Liver (tissue), 9 donors: ENCODE results near the gene DGKA. TPM values are rescaled to one million over a fixed set of nuclear protein-coding genes. Genes with fewer than 3 reads are reported as not detected.

Experiments used
- DNase-seq: peaks from one replicate; pipeline ENCODE4 v3.0.0-alpha.2; 2017; ENCODE audit warnings: low spot score
- H3K27ac ChIP-seq, 2 donors: one replicate each; pipeline ENCODE4 v1.7.0; 2013; ENCODE audit warnings: inconsistent platforms in 2 of 2, low read length in 2 of 2, control low read depth in 1 of 2, low read depth in 1 of 2, mild to moderate bottlenecking in 1 of 2
- H3K27me3 ChIP-seq, 4 donors: one replicate each; pipeline versions ENCODE4 v1.6.1 to v1.7.0; 2013; ENCODE audit warnings: low read length in 3 of 4, inconsistent platforms in 1 of 4, mild to moderate bottlenecking in 1 of 4, moderate library complexity in 1 of 4; ENCODE audit not compliant: control insufficient read depth in 4 of 4, insufficient read depth in 4 of 4
- H3K36me3 ChIP-seq, 4 donors: one replicate each; pipeline versions ENCODE4 v1.6.1 to v1.7.0; 2013; ENCODE audit warnings: low read length in 3 of 4, mild to moderate bottlenecking in 3 of 4, low read depth in 1 of 4, moderate library complexity in 1 of 4; ENCODE audit not compliant: control insufficient read depth in 4 of 4, insufficient read depth in 3 of 4
- H3K4me1 ChIP-seq, 4 donors: one replicate each; pipeline versions ENCODE4 v1.6.1 to v1.7.0; 2013; ENCODE audit warnings: low read length in 3 of 4, mild to moderate bottlenecking in 3 of 4, moderate library complexity in 1 of 4; ENCODE audit not compliant: control insufficient read depth in 4 of 4, insufficient read depth in 4 of 4
- H3K4me3 ChIP-seq, 3 donors: one replicate each; pipeline versions ENCODE4 v1.6.1 to v1.7.0; 2013; ENCODE audit warnings: low read length in 3 of 3, control low read depth in 1 of 3, low read depth in 1 of 3, mild to moderate bottlenecking in 1 of 3
- H3K9ac ChIP-seq, 2 donors: one replicate each; pipeline ENCODE4 v1.7.0; 2013; ENCODE audit warnings: low read length in 2 of 2, mild to moderate bottlenecking in 2 of 2, moderate library complexity in 2 of 2, control low read depth in 1 of 2, low read depth in 1 of 2
- H3K9me3 ChIP-seq, 4 donors: one replicate each; pipeline versions ENCODE4 v1.6.1 to v1.7.0; 2013; ENCODE audit warnings: low read length in 3 of 4; ENCODE audit not compliant: control insufficient read depth in 4 of 4
- EGR1 ChIP-seq, 2 donors: IDR thresholded peaks; 2 replicates each; pipeline ENCODE4 v1.6.1; 2016 to 2018; ENCODE audit warnings: antibody characterized with exemption in 2 of 2, low read depth in 2 of 2
- FOXA1 ChIP-seq: IDR thresholded peaks from 2 replicates; pipeline ENCODE4 v1.6.1; 2016; ENCODE audit warnings: antibody characterized with exemption
- FOXA2 ChIP-seq: IDR thresholded peaks from 2 replicates; pipeline ENCODE4 v1.6.1; 2016; ENCODE audit warnings: antibody characterized with exemption
- GABPA ChIP-seq, 2 donors: IDR thresholded peaks in 1 of 2; conservative IDR thresholded peaks in 1 of 2; 2 replicates each; pipeline ENCODE4 v1.6.1; 2016; ENCODE audit warnings: antibody characterized with exemption in 2 of 2, mild to moderate bottlenecking in 1 of 2, moderate library complexity in 1 of 2
- HNF4A ChIP-seq, 2 donors: conservative IDR thresholded peaks; 2 replicates each; pipeline ENCODE4 v1.6.1; 2016; ENCODE audit warnings: antibody characterized with exemption in 2 of 2, mild to moderate bottlenecking in 2 of 2
- HNF4G ChIP-seq: IDR thresholded peaks from 2 replicates; pipeline ENCODE4 v1.6.1; 2016; ENCODE audit warnings: antibody characterized with exemption
- JUND ChIP-seq, 2 donors: IDR thresholded peaks; 2 replicates each; pipeline ENCODE4 v1.6.1; 2016; ENCODE audit warnings: antibody characterized with exemption in 2 of 2
- MAX ChIP-seq: IDR thresholded peaks from 2 replicates; pipeline ENCODE4 v1.6.1; 2016; ENCODE audit warnings: antibody characterized with exemption
- NR2F2 ChIP-seq: IDR thresholded peaks from 2 replicates; pipeline ENCODE4 v1.6.1; 2016; ENCODE audit warnings: antibody characterized with exemption
- RAD21 ChIP-seq, 2 donors: IDR thresholded peaks; 2 replicates each; pipeline ENCODE4 v1.6.1; 2016; ENCODE audit warnings: antibody characterized with exemption in 2 of 2, mild to moderate bottlenecking in 2 of 2
- RXRA ChIP-seq, 2 donors: IDR thresholded peaks; 2 replicates each; pipeline ENCODE4 v1.6.1; 2017 to 2018; ENCODE audit warnings: antibody characterized with exemption in 2 of 2, mild to moderate bottlenecking in 1 of 2
- SP1 ChIP-seq: IDR thresholded peaks from 2 replicates; pipeline ENCODE4 v1.6.1; 2018; ENCODE audit warnings: antibody characterized with exemption, mild to moderate bottlenecking
- TAF1 ChIP-seq: conservative IDR thresholded peaks from 2 replicates; pipeline ENCODE4 v1.6.1; 2016; ENCODE audit warnings: antibody characterized with exemption, mild to moderate bottlenecking
- YY1 ChIP-seq: IDR thresholded peaks from 2 replicates; pipeline ENCODE4 v1.6.1; 2016; ENCODE audit warnings: antibody characterized with exemption, mild to moderate bottlenecking
- ZBTB33 ChIP-seq: IDR thresholded peaks from 2 replicates; pipeline ENCODE4 v1.6.1; 2016; ENCODE audit warnings: antibody characterized with exemption
- WGBS: extraction: QIAGEN DNeasy Blood & Tissue Kit; methylation state at CpG from one replicate; pipeline ENCODE4 v1.1.7; 2013; 5-methylcytosine and 5-hydroxymethylcytosine counted together
- polyA plus RNA-seq, 2 donors: library from polyadenylated mRNA; stranded (reverse) in 1 of 2; unstranded in 1 of 2; fragments of 200-250 nt in 1 of 2; fragments of >200 nt in 1 of 2; fragmentation: Nextera tagmentation in 1 of 2; extraction: Ambion mirVana in 1 of 2; gene quantifications; one replicate each; pipeline versions ENCODE4 v1.2.1 to v1.2.3, GENCODE V29; 2013 to 2015
- total RNA-seq, 2 donors: library from RNA; depleted of rRNA; stranded (reverse); fragments of >200 nt; gene quantifications; one replicate each; pipeline ENCODE4 v1.2.3, GENCODE V29; 2014
- TF ChIP-seq, protein P1 (sequence below): fragments of 150-350 bp; IDR thresholded peaks from 2 replicates; pipeline ENCODE4 v1.5.1; 2017; ENCODE audit warnings: improper control_type of control experiment, low read depth, low read length; ENCODE audit not compliant: missing input control
- TF ChIP-seq, protein P2 (sequence below): IDR thresholded peaks from 2 replicates; pipeline ENCODE4 v1.6.1; 2016; ENCODE audit warnings: antibody characterized with exemption
- TF ChIP-seq, protein P3 (sequence below): IDR thresholded peaks from 2 replicates; pipeline ENCODE4 v1.6.1; 2016; ENCODE audit warnings: antibody characterized with exemption, mild to moderate bottlenecking
- donor health status: healthy.
- donor health status: healthy.
- donor health status: healthy.
- donor health status: healthy.
- donor health status: healthy.

DGKA gene
- total and polyA plus RNA-seq, 4 donors: 2.1 to 10.5 (median 5.1) TPM

DNA sequence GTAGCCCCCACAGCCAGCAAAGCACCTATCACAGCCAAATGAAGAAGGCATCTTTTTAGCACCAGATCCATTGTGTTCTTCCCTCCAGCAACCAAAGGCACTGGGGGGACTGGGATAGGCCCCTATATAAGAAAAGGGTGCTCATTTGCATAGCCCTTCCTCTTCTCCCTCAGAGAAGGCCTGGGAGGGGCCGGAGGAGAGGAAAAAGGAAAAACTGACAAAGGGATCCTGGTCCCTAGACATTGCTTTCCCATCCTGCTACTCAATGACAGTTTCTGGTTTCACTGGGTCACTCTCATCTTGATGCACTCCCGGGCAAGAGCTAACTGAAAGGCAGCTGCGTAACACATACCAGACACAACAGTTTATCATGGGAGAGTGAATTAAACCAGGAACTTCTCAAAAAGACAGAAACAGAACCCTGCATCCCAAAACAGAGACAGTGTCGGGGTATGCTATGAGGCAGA, 35.0 kb downstream of the DGKA start, which contains the start of gene PMEL:
PMEL (minus strand) TSS at position 102 of the 467 bp plus-strand sequence; CDS start at position 71, 31 bp downstream.
- peak within 1 kb of the TSS; percentile 62 to 88 (median 64) for H3K4me3 ChIP-seq
- H3K36me3 ChIP-seq: peaks cover 0 to 4% (median 0%) of the 10 kb centered on the region in 4 donors
- no peaks in the 10 kb centered on the region for H3K27me3 ChIP-seq
- H3K27ac ChIP-seq: peak within 1 kb of the TSS; percentile 65 to 86
- H3K9me3 ChIP-seq: no peaks in the 10 kb centered on the region
- TF ChIP-seq GABPA (IDR thresholded peaks at IDR 0.05 in 1 of 2, conservative IDR thresholded peaks at IDR 0.05 in 1 of 2) (no peak), HNF4G (no peak), JUND (IDR thresholded peaks at IDR 0.05) (no peak), EGR1 (IDR thresholded peaks at IDR 0.05; ENCODE audit: low read depth in 2 of 2) (no peak), HNF4A (conservative IDR thresholded peaks at IDR 0.05) (no peak), RXRA (IDR thresholded peaks at IDR 0.05) (no peak), SP1 (no peak), TAF1 (no peak), FOXA2 (no peak), RAD21 (IDR thresholded peaks at IDR 0.05) (no peak), NR2F2 (no peak), MAX (no peak), ZBTB33 (no peak), YY1 (no peak), FOXA1 (no peak)
- TF ChIP-seq, protein P1, sequence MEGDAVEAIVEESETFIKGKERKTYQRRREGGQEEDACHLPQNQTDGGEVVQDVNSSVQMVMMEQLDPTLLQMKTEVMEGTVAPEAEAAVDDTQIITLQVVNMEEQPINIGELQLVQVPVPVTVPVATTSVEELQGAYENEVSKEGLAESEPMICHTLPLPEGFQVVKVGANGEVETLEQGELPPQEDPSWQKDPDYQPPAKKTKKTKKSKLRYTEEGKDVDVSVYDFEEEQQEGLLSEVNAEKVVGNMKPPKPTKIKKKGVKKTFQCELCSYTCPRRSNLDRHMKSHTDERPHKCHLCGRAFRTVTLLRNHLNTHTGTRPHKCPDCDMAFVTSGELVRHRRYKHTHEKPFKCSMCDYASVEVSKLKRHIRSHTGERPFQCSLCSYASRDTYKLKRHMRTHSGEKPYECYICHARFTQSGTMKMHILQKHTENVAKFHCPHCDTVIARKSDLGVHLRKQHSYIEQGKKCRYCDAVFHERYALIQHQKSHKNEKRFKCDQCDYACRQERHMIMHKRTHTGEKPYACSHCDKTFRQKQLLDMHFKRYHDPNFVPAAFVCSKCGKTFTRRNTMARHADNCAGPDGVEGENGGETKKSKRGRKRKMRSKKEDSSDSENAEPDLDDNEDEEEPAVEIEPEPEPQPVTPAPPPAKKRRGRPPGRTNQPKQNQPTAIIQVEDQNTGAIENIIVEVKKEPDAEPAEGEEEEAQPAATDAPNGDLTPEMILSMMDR: no peak
- TF ChIP-seq, protein P2, sequence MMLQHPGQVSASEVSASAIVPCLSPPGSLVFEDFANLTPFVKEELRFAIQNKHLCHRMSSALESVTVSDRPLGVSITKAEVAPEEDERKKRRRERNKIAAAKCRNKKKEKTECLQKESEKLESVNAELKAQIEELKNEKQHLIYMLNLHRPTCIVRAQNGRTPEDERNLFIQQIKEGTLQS: no peak
- TF ChIP-seq, protein P3, sequence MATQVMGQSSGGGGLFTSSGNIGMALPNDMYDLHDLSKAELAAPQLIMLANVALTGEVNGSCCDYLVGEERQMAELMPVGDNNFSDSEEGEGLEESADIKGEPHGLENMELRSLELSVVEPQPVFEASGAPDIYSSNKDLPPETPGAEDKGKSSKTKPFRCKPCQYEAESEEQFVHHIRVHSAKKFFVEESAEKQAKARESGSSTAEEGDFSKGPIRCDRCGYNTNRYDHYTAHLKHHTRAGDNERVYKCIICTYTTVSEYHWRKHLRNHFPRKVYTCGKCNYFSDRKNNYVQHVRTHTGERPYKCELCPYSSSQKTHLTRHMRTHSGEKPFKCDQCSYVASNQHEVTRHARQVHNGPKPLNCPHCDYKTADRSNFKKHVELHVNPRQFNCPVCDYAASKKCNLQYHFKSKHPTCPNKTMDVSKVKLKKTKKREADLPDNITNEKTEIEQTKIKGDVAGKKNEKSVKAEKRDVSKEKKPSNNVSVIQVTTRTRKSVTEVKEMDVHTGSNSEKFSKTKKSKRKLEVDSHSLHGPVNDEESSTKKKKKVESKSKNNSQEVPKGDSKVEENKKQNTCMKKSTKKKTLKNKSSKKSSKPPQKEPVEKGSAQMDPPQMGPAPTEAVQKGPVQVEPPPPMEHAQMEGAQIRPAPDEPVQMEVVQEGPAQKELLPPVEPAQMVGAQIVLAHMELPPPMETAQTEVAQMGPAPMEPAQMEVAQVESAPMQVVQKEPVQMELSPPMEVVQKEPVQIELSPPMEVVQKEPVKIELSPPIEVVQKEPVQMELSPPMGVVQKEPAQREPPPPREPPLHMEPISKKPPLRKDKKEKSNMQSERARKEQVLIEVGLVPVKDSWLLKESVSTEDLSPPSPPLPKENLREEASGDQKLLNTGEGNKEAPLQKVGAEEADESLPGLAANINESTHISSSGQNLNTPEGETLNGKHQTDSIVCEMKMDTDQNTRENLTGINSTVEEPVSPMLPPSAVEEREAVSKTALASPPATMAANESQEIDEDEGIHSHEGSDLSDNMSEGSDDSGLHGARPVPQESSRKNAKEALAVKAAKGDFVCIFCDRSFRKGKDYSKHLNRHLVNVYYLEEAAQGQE: no peak
- H3K9ac ChIP-seq: peak within 1 kb of the TSS; percentile 65 to 80
- peaks cover 7 to 17% (median 11%) of the 10 kb centered on the region in 4 donors for H3K4me1 ChIP-seq
- no peak for DNase-seq
- 13% methylated on average over 4 of the region's 4 CpGs for WGBS
